Memory B cell (primary cell): ENCODE results near the gene FMR1NB.

Source experiments
- ATAC-seq: fragments of 150-1000 bp; cut with Tn5 transposase; 2 replicates; pipeline ENCODE4 v1.10.0; 2021; ENCODE audit warnings: low read depth, mild to moderate bottlenecking, moderate library complexity
- DNase-seq, 2 donors: peaks; one replicate each; pipeline ENCODE4 v3.0.0; 2022; ENCODE audit warnings: low spot score in 2 of 2
- H3K27ac Mint-ChIP-seq: one replicate; pipeline ENCODE4 v1.8.0; 2022; ENCODE audit warnings: mild to moderate bottlenecking, moderate library complexity, mixed read lengths
- H3K27me3 Mint-ChIP-seq: one replicate; pipeline ENCODE4 v1.8.0; 2022; ENCODE audit warnings: mixed read lengths
- H3K36me3 Mint-ChIP-seq: one replicate; pipeline ENCODE4 v1.8.0; 2022; ENCODE audit warnings: mild to moderate bottlenecking, mixed read lengths
- H3K4me1 Mint-ChIP-seq: one replicate; pipeline ENCODE4 v1.8.0; 2022; ENCODE audit warnings: mixed read lengths
- H3K4me3 Mint-ChIP-seq: one replicate; pipeline ENCODE4 v1.8.0; 2022; ENCODE audit warnings: mild to moderate bottlenecking, moderate library complexity, mixed read lengths
- H3K9me3 Mint-ChIP-seq: one replicate; pipeline ENCODE4 v1.8.0; 2022; ENCODE audit warnings: mixed read lengths

Gene FMR1NB

DNA sequence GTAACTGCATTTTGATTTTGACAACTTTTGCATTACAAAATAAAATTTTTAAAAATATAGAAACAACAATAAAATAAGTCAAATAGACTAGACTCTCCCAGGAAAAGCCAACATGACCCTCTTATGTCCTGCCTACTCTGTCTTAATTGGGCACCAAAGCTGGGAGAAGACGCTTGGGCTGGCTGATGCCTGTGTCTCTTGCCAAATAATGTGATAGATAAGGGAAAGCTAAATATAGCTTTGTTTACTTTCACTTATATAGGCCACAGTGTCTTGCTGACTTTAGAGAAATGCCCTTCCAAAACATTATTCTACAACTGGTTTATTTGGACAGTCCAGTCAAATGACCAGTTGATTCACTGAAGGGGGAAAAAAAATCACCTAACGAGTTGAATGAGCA lies 54.2 kb downstream of the FMR1NB start:
- no peak for DNase-seq
- Mint-ChIP-seq H3K4me3 (no peak overlapping the region), H3K4me1 (no peaks in the 10 kb centered on the region), H3K9me3 (no peaks in the 10 kb centered on the region), H3K27ac (no peak overlapping the region), H3K27me3 (no peaks in the 10 kb centered on the region), H3K36me3 (no peaks in the 10 kb centered on the region)
- no peak for ATAC-seq

GRCh38 chrX:148037020-148037419 lies 55.9 kb downstream of the FMR1NB start:
- ATAC-seq (no peak), DNase-seq (no peak)
- Mint-ChIP-seq H3K27ac (no peak overlapping the region), H3K27me3 (no peaks in the 10 kb centered on the region), H3K9me3 (no peaks in the 10 kb centered on the region), H3K4me3 (no peak overlapping the region), H3K36me3 (no peaks in the 10 kb centered on the region), H3K4me1 (no peaks in the 10 kb centered on the region)

GRCh38 chrX:148043271-148043855 lies 62.2 kb downstream of the FMR1NB start:
- Mint-ChIP-seq H3K27ac (no peak overlapping the region), H3K4me1 (no peaks in the 10 kb centered on the region), H3K9me3 (no peaks in the 10 kb centered on the region), H3K27me3 (peaks cover 2% of the 10 kb centered on the region), H3K36me3 (no peaks in the 10 kb centered on the region), H3K4me3 (no peak overlapping the region)
- ATAC-seq (no peak), DNase-seq (no peak)

DNA sequence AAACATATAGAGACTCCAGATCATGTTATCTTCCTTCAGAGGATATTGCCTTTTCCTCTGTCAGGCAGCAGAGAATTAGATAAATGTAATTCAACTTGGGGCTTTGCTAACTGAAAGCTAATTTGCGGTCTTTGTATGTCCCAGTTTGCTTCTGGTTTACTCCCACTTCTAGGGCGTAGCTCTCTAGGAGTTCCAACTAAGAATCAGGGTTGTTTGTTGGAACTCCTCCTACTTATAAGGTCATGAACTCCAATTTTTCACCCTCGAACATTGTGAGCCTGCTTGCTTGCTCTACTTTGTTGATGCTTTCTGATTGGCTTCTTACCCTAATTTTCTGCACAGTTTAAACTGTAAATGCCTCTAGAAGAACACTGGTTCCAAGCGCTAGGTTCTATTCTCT lies 66.1 kb downstream of the FMR1NB start:
- Mint-ChIP-seq H3K27me3 (peaks cover 2% of the 10 kb centered on the region), H3K36me3 (no peaks in the 10 kb centered on the region), H3K9me3 (no peaks in the 10 kb centered on the region), H3K27ac (no peak overlapping the region), H3K4me3 (no peak overlapping the region), H3K4me1 (no peaks in the 10 kb centered on the region)
- DNase-seq (no peak), ATAC-seq (no peak)

GRCh38 chrX:148049441-148049840 lies 68.3 kb downstream of the FMR1NB start:
- Mint-ChIP-seq H3K36me3 (no peaks in the 10 kb centered on the region), H3K27me3 (peaks cover 2% of the 10 kb centered on the region), H3K4me1 (no peaks in the 10 kb centered on the region), H3K4me3 (no peak overlapping the region), H3K27ac (no peak overlapping the region), H3K9me3 (no peaks in the 10 kb centered on the region)
- DNase-seq: peak in 1 of 2 donors; percentile 6
- ATAC-seq: no peak

DNA sequence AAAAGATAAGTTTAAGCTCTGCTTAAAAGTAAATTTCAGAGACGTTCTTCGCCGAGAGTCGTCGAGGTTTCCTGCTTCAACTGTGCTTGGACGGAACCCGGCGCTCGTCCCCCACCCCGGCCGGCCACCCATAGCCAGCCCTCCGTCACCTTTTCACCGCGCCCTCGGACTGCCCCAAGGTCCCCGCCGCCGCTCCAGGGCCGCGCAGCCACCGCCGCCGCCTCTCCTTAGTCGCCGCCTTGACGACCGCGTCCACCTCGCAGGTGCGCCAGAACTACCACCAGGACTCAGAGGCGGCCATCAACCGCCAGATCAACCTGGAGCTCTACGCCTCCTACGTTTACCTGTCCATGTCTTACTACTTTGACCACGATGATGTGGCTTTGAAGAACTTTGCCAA lies 70.8 kb downstream of the FMR1NB start:
- ATAC-seq (no peak), DNase-seq (no peak)
- H3K9me3 Mint-ChIP-seq: no peaks in the 10 kb centered on the region
- peaks cover 2% of the 10 kb centered on the region for H3K27me3 Mint-ChIP-seq
- no peaks in the 10 kb centered on the region for H3K4me1 Mint-ChIP-seq
- no peak overlapping the region for H3K4me3 Mint-ChIP-seq
- H3K36me3 Mint-ChIP-seq: no peaks in the 10 kb centered on the region
- H3K27ac Mint-ChIP-seq: no peak overlapping the region

- Mint-ChIP-seq H3K4me1 (peaks cover 5% of the 10 kb centered on the region), H3K27ac (no peak overlapping the region), H3K27me3 (no peaks in the 10 kb centered on the region), H3K9me3 (peaks cover 8% of the 10 kb centered on the region), H3K4me3 (no peak overlapping the region), H3K36me3 (no peaks in the 10 kb centered on the region)
- ATAC-seq: no peak
- no peak for DNase-seq
These were observed 86.1 kb downstream of the FMR1NB start for GRCh38 chrX:148067285-148067684.

DNA sequence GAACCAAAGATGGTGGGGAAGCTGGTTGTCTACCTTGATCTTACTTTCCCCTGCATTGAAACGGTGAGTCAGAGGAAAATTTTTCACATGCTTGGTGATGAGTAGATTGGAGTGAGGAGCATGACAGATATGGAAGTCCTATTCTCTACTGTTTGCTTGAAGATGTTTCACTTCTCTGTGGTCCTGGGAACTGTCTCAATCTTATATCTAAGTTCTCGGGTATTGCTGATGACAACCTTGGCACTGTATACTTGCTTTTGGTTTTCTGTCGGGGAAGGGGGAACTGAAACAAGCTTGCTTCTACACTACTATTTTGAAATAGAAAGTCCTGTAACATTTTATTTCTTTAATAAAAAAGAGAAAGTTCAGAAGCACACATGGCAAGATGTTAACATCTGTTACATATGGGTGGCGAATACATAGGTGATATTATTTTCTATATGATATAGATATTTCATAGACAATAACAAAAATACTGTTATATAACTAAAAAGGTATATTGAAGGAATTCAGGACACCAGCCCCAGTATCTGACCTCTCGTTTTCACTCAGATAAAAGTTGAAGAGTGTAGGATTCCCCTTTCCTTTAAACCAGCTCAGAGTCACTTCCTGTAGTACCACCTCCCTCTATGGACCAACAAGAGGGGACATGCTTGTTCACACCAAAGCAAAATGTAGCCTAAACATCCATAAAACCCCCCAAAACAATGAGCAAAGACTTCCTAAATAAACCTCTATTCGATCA lies 88.8 kb downstream of the FMR1NB start:
- H3K4me3 Mint-ChIP-seq: no peak overlapping the region
- ATAC-seq (peak; percentile 60), DNase-seq (no peak)
- no peak overlapping the region for H3K27ac Mint-ChIP-seq
- no peaks in the 10 kb centered on the region for H3K27me3 Mint-ChIP-seq
- H3K36me3 Mint-ChIP-seq: no peaks in the 10 kb centered on the region
- peaks cover 5% of the 10 kb centered on the region for H3K4me1 Mint-ChIP-seq
- H3K9me3 Mint-ChIP-seq: peaks cover 8% of the 10 kb centered on the region

DNA sequence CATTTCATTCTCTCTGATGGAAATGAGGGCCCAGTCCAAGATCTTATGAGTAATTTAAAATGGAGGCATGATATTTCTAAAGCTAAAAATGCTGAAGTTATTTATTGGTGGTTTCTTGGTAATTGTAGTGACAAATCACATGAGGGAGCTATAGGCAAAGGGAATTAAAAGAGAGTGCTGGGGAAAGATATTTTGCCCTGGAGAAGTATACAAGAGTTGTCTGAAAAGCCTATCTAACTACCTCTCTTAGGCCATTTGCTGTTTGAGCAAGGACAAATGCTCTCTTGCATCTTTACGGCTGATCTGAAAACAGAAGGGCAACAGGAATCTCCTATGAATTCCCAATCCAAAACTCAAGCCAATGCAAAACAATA lies 89.4 kb downstream of the FMR1NB start:
- no peak for ATAC-seq
- no peaks in the 10 kb centered on the region for H3K36me3 Mint-ChIP-seq
- H3K27ac Mint-ChIP-seq: no peak overlapping the region
- H3K9me3 Mint-ChIP-seq: peaks cover 8% of the 10 kb centered on the region
- DNase-seq: no peak
- peak overlapping the region; percentile 14 for H3K4me3 Mint-ChIP-seq
- no peaks in the 10 kb centered on the region for H3K27me3 Mint-ChIP-seq
- H3K4me1 Mint-ChIP-seq: peaks cover 5% of the 10 kb centered on the region
